A673 (cell line): Measurements from ENCODE around the gene SLC2A9.

Experiments
- EZH2 ChIP-seq: fragments of 200-600 bp; sonication (generic); IDR thresholded peaks from 2 replicates; pipeline ENCODE4 v1.6.1; 2017; ENCODE audit warnings: borderline replicate concordance, low read depth, mild to moderate bottlenecking, mixed read lengths, antibody characterized with exemption, low read length; ENCODE audit not compliant: poor library complexity, severe bottlenecking
- TF ChIP-seq, protein P1 (sequence below): fragments of 300-800, 200-600 bp; sonication (generic); conservative IDR thresholded peaks from 2 replicates; pipeline ENCODE4 v1.5.1; 2017; ENCODE audit warnings: low read depth, mild to moderate bottlenecking, antibody characterized with exemption, low read length, moderate library complexity, mixed read lengths

DNA sequence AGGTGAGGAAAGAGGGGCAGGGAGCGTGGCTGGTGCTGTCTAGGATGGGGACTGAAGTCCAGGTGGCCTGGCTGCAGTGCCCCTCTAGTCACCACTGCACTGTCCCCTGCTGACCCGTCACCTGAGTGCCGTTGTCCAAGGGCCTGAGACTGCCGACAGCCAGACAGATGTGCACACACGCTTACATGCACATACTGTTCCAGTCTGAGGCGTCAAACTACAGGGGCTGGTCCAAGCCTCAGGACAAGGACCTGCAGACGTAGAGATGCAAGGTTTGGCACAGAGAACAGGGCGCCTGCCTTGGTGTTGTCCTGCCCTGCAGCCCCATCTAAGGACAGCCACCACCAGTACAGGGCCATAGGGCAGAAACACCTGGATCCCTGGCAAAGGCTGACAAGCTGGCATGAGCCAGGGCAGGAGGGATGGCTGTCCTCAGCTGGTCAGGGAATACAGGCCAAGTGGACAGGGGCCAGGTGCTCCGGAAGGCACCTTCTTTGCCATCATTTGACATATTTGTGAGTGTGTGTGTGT lies 1.7 kb downstream of the SLC2A9 start:
- TF ChIP-seq, protein P1, sequence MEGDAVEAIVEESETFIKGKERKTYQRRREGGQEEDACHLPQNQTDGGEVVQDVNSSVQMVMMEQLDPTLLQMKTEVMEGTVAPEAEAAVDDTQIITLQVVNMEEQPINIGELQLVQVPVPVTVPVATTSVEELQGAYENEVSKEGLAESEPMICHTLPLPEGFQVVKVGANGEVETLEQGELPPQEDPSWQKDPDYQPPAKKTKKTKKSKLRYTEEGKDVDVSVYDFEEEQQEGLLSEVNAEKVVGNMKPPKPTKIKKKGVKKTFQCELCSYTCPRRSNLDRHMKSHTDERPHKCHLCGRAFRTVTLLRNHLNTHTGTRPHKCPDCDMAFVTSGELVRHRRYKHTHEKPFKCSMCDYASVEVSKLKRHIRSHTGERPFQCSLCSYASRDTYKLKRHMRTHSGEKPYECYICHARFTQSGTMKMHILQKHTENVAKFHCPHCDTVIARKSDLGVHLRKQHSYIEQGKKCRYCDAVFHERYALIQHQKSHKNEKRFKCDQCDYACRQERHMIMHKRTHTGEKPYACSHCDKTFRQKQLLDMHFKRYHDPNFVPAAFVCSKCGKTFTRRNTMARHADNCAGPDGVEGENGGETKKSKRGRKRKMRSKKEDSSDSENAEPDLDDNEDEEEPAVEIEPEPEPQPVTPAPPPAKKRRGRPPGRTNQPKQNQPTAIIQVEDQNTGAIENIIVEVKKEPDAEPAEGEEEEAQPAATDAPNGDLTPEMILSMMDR, result no peak
- TF ChIP-seq EZH2, result no peak
